Peyer's patch (tissue), 4 donors: ENCODE measurements around the gene TMEM51. TPM values are rescaled to one million over a fixed set of nuclear protein-coding genes. Genes with fewer than 3 reads are reported as not detected.
"Not testable (repeated sequence)": the region's sequence is repeated elsewhere in the genome, so short reads cannot be mapped to it uniquely, and the experiment has no call there.

Experiments used
- DNase-seq, 3 donors: peaks; one replicate each; pipeline ENCODE4 v3.0.0-alpha.2; 2017 to 2019
- H3K27ac ChIP-seq, 4 donors: fragments of 200-600 bp; sonication (generic); one replicate each; pipeline ENCODE4 v1.5.1; 2016 to 2019
- H3K27me3 ChIP-seq, 2 donors: fragments of 200-600 bp; sonication (generic); one replicate each; pipeline ENCODE4 v1.5.1; 2019
- H3K36me3 ChIP-seq, 3 donors: fragments of 200-600 bp; sonication (generic); one replicate each; pipeline ENCODE4 v1.5.1; 2016 to 2019
- H3K4me1 ChIP-seq, 4 donors: fragments of 200-600 bp; sonication (generic); one replicate each; pipeline ENCODE4 v1.5.1; 2016 to 2019
- H3K4me3 ChIP-seq, 4 donors: fragments of 200-600 bp; sonication (generic); 1 replicate in 3 of 4; 2 replicates in 1 of 4; pipeline ENCODE4 v1.5.1; 2016 to 2019; ENCODE audit warnings: mild to moderate bottlenecking in 1 of 4
- H3K9me3 ChIP-seq, 4 donors: fragments of 200-600 bp; sonication (generic); one replicate each; pipeline ENCODE4 v1.5.1; 2016 to 2019; ENCODE audit warnings: mild to moderate bottlenecking in 1 of 4
- POLR2A ChIP-seq, 2 donors: fragments of 450-650 bp; IDR thresholded peaks; one replicate each; pipeline ENCODE4 v1.5.1; 2017; ENCODE audit warnings: antibody characterized with exemption in 2 of 2, mild to moderate bottlenecking in 2 of 2, moderate library complexity in 2 of 2
- total RNA-seq, 4 donors: library from RNA; depleted of rRNA; stranded (reverse); fragments of >200 nt; gene quantifications; one replicate each; pipeline ENCODE4 v1.1.0, GENCODE V29; 2016
- TF ChIP-seq, protein P1 (sequence below), 6 experiments: fragments of 450-650 bp in 4 of 6; fragments of 200-600 bp in 2 of 6; sonication (generic) in 1 of 6; IDR thresholded peaks; one replicate each; pipeline ENCODE4 v1.5.1; 2017 to 2019; ENCODE audit warnings: antibody characterized with exemption in 6 of 6, mild to moderate bottlenecking in 3 of 6, moderate library complexity in 1 of 6

TMEM51 gene
- total RNA-seq, 4 donors from 2014 or later: 3.3 to 31.0 (median 20.6) TPM

DNA sequence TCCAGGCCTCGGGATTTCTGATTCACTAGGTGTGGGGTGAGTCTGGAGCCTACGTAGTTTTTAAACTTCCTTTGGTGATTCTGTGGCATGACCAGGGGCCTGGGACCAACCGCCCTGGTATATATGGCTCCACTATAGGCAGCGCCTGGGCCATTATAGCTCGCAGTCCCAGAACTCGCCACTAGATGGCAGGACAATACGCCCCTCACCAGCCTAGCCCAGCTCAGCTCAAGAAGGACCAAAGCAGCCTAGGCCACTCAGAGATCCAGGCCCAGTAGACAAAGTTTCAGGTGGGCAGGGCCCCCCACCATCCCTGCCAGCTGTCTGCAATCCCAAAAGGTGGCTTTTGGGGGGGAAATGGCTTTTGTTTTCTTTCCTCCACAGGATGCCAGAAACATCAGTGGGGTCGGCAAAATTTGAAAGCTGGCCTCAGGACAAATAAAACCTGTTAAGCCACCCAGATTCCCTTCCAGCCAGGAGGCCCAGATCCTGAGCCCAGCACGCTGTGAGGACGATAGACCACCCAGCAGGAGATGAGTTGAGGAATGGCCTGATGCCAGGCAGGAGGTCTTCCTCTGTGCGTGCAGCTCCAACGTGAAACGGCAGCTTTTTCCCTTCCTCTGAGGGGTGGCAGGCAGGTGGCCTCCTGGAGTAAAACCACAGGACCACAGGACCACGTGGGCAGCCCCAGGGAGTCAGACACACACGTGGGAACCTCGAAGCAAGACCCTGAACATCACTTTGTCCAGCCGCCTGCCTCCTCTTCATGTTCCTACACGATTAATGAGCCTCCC lies 24.8 kb upstream of the TMEM51 start:
- Histone ChIP-seq H3K9me3 (no peaks in the 10 kb centered on the region), H3K4me1 (no peaks in the 10 kb centered on the region), H3K4me3 (no peak overlapping the region), H3K36me3 (no peaks in the 10 kb centered on the region), H3K27me3 (no peaks in the 10 kb centered on the region), H3K27ac (no peak overlapping the region)
- DNase-seq: peak; percentile 39 to 87 (median 85)
- TF ChIP-seq POLR2A (IDR thresholded peaks at IDR 0.05): no peak
- TF ChIP-seq, protein P1, sequence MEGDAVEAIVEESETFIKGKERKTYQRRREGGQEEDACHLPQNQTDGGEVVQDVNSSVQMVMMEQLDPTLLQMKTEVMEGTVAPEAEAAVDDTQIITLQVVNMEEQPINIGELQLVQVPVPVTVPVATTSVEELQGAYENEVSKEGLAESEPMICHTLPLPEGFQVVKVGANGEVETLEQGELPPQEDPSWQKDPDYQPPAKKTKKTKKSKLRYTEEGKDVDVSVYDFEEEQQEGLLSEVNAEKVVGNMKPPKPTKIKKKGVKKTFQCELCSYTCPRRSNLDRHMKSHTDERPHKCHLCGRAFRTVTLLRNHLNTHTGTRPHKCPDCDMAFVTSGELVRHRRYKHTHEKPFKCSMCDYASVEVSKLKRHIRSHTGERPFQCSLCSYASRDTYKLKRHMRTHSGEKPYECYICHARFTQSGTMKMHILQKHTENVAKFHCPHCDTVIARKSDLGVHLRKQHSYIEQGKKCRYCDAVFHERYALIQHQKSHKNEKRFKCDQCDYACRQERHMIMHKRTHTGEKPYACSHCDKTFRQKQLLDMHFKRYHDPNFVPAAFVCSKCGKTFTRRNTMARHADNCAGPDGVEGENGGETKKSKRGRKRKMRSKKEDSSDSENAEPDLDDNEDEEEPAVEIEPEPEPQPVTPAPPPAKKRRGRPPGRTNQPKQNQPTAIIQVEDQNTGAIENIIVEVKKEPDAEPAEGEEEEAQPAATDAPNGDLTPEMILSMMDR (IDR thresholded peaks at IDR 0.05): peak; percentile 60 to 94 (median 88)

DNA sequence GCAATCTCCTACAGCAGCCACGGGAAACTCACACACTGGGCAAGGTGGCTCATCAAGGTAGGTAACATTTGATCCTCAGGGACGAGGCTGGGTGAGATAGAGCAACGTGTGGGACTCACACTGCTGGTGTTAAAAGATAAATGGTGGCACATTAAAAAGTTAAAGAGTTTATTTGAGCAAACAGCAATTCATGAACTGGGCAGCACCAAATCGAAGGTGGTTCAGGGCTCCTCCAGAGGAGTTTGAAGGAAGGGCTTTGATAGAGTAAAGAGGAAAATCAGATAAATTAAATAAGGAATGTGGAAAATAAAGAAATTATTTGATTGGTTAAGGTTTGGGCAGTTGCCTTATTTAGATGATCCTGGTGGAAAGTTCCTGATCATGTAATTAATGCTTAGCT lies 23.6 kb upstream of the TMEM51 start:
- TF ChIP-seq, protein P1 (IDR thresholded peaks at IDR 0.05): no peak
- no peak for TF ChIP-seq POLR2A (IDR thresholded peaks at IDR 0.05)

DNA sequence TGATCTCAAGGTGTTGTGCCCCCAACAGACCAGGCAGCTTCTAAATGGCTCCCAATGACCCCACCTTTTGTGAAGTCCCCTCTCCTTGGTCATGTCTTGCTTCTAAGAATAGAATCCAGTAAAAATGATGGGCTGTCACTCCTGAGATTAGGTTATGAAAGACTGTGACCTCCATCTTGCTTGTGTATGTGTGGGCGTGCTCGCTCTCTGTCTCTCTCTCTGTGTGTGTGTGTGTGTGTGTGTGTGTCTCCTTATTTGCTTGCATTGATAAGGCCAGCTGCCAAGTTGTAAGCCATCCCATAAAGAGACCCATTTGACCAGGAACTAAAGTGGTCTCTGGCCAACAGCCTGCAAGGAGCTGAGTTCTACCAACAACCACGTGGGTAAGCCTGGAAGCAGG lies 22.9 kb upstream of the TMEM51 start:
- Histone ChIP-seq H3K9me3 (no peaks in the 10 kb centered on the region), H3K4me1 (no peaks in the 10 kb centered on the region)
- TF ChIP-seq, protein P1 (IDR thresholded peaks at IDR 0.05): no peak
- TF ChIP-seq POLR2A (IDR thresholded peaks at IDR 0.05): no peak

More for the DNA sequence above, 23.6 kb upstream of the TMEM51 start:
- DNase-seq: no peak
- Histone ChIP-seq H3K4me1 (no peaks in the 10 kb centered on the region), H3K4me3 (no peak overlapping the region), H3K36me3 (no peaks in the 10 kb centered on the region), H3K27ac (no peak overlapping the region), H3K9me3 (no peaks in the 10 kb centered on the region), H3K27me3 (no peaks in the 10 kb centered on the region)

DNA sequence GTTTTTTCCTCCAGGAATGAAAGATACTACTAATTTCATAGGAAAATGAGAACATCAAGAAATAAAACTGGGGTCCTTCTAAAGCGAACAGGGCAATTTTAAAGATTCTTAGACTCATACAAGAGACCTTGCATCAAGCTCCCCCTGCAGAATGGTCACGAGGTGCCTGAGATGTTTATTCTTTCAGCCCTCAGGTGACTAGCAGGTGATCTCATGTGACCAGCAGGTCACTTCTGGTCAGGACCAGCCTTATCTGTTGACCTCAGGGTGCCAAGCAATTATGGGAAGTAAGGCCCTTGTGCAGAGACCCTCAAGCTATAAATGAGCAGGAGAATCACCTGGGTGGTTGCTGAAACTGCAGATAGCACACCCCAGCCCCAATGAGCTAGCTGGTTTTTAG lies 20.6 kb upstream of the TMEM51 start:
- Histone ChIP-seq H3K27ac (no peak overlapping the region), H3K4me3 (no peak overlapping the region), H3K4me1 (no peaks in the 10 kb centered on the region), H3K9me3 (no peaks in the 10 kb centered on the region), H3K36me3 (no peaks in the 10 kb centered on the region), H3K27me3 (no peaks in the 10 kb centered on the region)
- TF ChIP-seq POLR2A (IDR thresholded peaks at IDR 0.05): no peak
- TF ChIP-seq, protein P1 (IDR thresholded peaks at IDR 0.05): no peak
- DNase-seq: peak in 1 of 3 donors; percentile 5

More for the DNA sequence above, 22.9 kb upstream of the TMEM51 start:
- Histone ChIP-seq H3K4me3 (no peak overlapping the region), H3K27ac (no peak overlapping the region), H3K36me3 (no peaks in the 10 kb centered on the region), H3K27me3 (no peaks in the 10 kb centered on the region)
- peak in 1 of 3 donors; percentile 26 for DNase-seq

DNA sequence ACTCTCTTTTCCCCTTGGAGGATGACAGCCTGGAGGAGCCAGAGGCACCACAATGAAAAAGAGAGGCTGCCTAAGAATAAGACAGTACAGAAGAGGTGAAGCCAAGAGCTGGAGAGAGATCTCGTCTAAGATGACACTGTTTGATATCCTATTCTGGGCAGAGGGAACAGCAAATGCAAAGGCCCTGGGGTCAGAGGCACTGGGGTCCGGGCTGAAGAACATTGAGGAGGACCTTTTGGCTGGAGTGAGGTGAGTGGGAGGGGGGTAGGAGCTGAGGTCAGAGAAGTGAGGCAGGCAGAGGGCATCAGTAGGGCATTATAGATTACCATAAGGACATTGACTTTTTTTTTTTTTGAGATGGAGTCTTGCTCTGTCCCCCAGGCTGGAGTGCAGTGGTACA lies 19.3 kb upstream of the TMEM51 start:
- H3K9me3 ChIP-seq: no peaks in the 10 kb centered on the region
- no peak overlapping the region for H3K27ac ChIP-seq
- no peaks in the 10 kb centered on the region for H3K4me1 ChIP-seq
- H3K4me3 ChIP-seq: no peak overlapping the region
- no peaks in the 10 kb centered on the region for H3K27me3 ChIP-seq
- peak in 1 of 3 donors; percentile 1 for DNase-seq
- H3K36me3 ChIP-seq: no peaks in the 10 kb centered on the region
- TF ChIP-seq, protein P1 (IDR thresholded peaks at IDR 0.05): no peak
- TF ChIP-seq POLR2A (IDR thresholded peaks at IDR 0.05): no peak

DNA sequence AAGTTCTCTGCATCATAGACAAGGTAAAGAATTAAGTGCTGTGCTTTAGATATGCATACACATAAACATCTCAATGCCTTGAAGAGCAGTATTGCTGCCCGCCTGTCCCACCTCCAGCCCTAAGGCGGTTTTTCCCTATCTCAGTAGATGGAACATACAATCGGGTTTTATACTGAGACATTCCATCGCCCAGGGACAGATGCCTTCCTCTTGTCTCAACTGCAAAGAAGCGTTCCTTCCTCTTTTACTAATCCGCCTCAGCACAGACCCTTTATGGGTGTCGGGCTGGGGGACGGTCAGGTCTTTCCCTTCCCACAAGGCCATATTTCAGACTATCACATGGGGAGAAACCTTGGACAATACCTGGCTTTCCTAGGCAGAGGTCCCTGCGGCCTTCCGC lies 17.9 kb upstream of the TMEM51 start:
- not testable (repeated sequence) for H3K4me3 ChIP-seq, H3K27ac ChIP-seq, H3K36me3 ChIP-seq, H3K27me3 ChIP-seq, DNase-seq, H3K9me3 ChIP-seq, H3K4me1 ChIP-seq
